H1 (cell line): Measurements from ENCODE around the gene DNTT. TPM values are rescaled to one million over a fixed set of nuclear protein-coding genes. Genes with fewer than 3 reads are reported as not detected.

Experiments
- CTCF ChIA-PET: fragments of 300-600 bp; sonication (Branson Sonifier 250); formaldehyde crosslinking; loops from one replicate; lab custom pipeline; 2021; ENCODE audit not compliant: partially characterized antibody; lab: Charles Lee
- POLR2A ChIA-PET: fragments of 300-600 bp; sonication (Branson Sonifier 250); formaldehyde crosslinking; loops from one replicate; lab custom pipeline; 2021; ENCODE audit warnings: inconsistent platforms; ENCODE audit not compliant: partially characterized antibody; lab: Charles Lee
- DNase-seq, 2 experiments: peaks; one replicate each; pipeline versions ENCODE4 v3.0.0 to v3.0.0-alpha.2; 2010 to 2022; ENCODE audit warnings: low spot score in 2 of 2, low read depth in 1 of 2, mixed read lengths in 1 of 2
- FAIRE-seq: peaks from 2 replicates; lab custom pipeline; 2011; peaks lifted over from hg19 to GRCh38; lab: Jason Lieb, UNC
- H2AFZ ChIP-seq: 2 replicates; pipeline ENCODE4 v1.8.1; 2012; ENCODE audit warnings: low read length, inconsistent platforms
- H2AK5ac ChIP-seq: 2 replicates; pipeline ENCODE4 v1.6.1; 2013; ENCODE audit warnings: low read depth, low read length
- H2BK120ac ChIP-seq: replicated peaks from 2 replicates; pipeline ENCODE3; 2013; ENCODE audit warnings: low read depth, low read length, inconsistent platforms
- H2BK12ac ChIP-seq: 2 replicates; pipeline ENCODE4 v1.6.1; 2013; ENCODE audit warnings: low read depth, low read length
- H2BK15ac ChIP-seq: 2 replicates; pipeline ENCODE4 v1.6.1; 2013; ENCODE audit warnings: low read length
- H2BK20ac ChIP-seq: 2 replicates; pipeline ENCODE4 v1.6.1; 2013; ENCODE audit warnings: low read length
- H2BK5ac ChIP-seq: 2 replicates; pipeline ENCODE4 v1.6.1; 2013; ENCODE audit warnings: low read depth, low read length
- H3K14ac ChIP-seq: 2 replicates; pipeline ENCODE4 v1.6.1; 2013; ENCODE audit warnings: inconsistent platforms; ENCODE audit not compliant: insufficient read length
- H3K18ac ChIP-seq: 2 replicates; pipeline ENCODE4 v1.6.1; 2013; ENCODE audit warnings: low read length; ENCODE audit errors: extremely low read depth
- H3K23ac ChIP-seq: 2 replicates; pipeline ENCODE4 v1.6.1; 2013; ENCODE audit warnings: inconsistent platforms; ENCODE audit not compliant: insufficient read length
- H3K23me2 ChIP-seq: 2 replicates; pipeline ENCODE4 v1.6.1; 2013; ENCODE audit warnings: low read depth, low read length
- H3K27ac ChIP-seq: 2 replicates; pipeline ENCODE4 v1.6.1; 2011; ENCODE audit warnings: low read depth, low read length, inconsistent platforms
- H3K27me3 ChIP-seq, 4 experiments: replicated peaks in 1 of 4; 1 replicate in 1 of 4; 2 replicates in 3 of 4; pipeline versions ENCODE4 v1.6.1 to v1.8.1; 2011 to 2013; ENCODE audit warnings: low read length in 3 of 4, mild to moderate bottlenecking in 3 of 4, inconsistent platforms in 2 of 4, mixed read lengths in 2 of 4, moderate library complexity in 1 of 4; ENCODE audit not compliant: control insufficient read depth in 3 of 4, insufficient read depth in 3 of 4; ENCODE audit errors: extremely low read depth in 1 of 4
- H3K36me3 ChIP-seq, 4 experiments: 2 replicates each; pipeline versions ENCODE4 v1.6.1 to v1.8.1; 2011 to 2013; ENCODE audit warnings: mild to moderate bottlenecking in 4 of 4, low read length in 3 of 4, moderate library complexity in 2 of 4, control low read depth in 1 of 4, inconsistent platforms in 1 of 4; ENCODE audit not compliant: insufficient read depth in 4 of 4, control insufficient read depth in 2 of 4
- H3K4ac ChIP-seq: replicated peaks from 2 replicates; pipeline ENCODE3; 2013; ENCODE audit warnings: low read length, low read depth, mixed read lengths, inconsistent platforms; ENCODE audit not compliant: insufficient read length
- H3K4me1 ChIP-seq, 4 experiments: replicated peaks in 1 of 4; 1 replicate in 1 of 4; 2 replicates in 3 of 4; pipeline versions ENCODE4 v1.6.1 to v1.8.1; 2011 to 2013; ENCODE audit warnings: low read length in 3 of 4, inconsistent platforms in 2 of 4, mixed read lengths in 1 of 4; ENCODE audit not compliant: insufficient read depth in 4 of 4, control insufficient read depth in 3 of 4
- H3K4me2 ChIP-seq, 2 experiments: 2 replicates each; pipeline versions ENCODE4 v1.6.1 to v1.8.1; 2011 to 2013; ENCODE audit warnings: low read depth in 2 of 2, low read length in 2 of 2, control low read depth in 1 of 2, inconsistent platforms in 1 of 2, mild to moderate bottlenecking in 1 of 2; ENCODE audit not compliant: insufficient read depth in 1 of 2
- H3K4me3 ChIP-seq, 4 experiments: fragments of 200-600, 300-600 bp in 1 of 4; sonication (generic), shearing (Covaris generic), sonication (Bioruptor Twin) in 1 of 4; 2 replicates each; pipeline versions ENCODE4 v1.5.1 to v1.8.1; 2011 to 2016; ENCODE audit warnings: low read length in 4 of 4, low read depth in 3 of 4, control low read depth in 2 of 4, inconsistent platforms in 2 of 4, mild to moderate bottlenecking in 2 of 4, mixed read lengths in 1 of 4, moderate library complexity in 1 of 4; ENCODE audit not compliant: insufficient read depth in 2 of 4; ENCODE audit errors: extremely low read depth in 1 of 4
- H3K56ac ChIP-seq: replicated peaks from 2 replicates; pipeline ENCODE3; 2013; ENCODE audit warnings: low read depth, mild to moderate bottlenecking, mixed read lengths, low read length, inconsistent platforms; ENCODE audit not compliant: insufficient read length
- H3K79me1 ChIP-seq: 2 replicates; pipeline ENCODE4 v1.6.1; 2013; ENCODE audit warnings: low read depth, low read length, control low read depth
- H3K79me2 ChIP-seq, 2 experiments: 2 replicates each; pipeline versions ENCODE4 v1.6.1 to v1.8.1; 2012 to 2013; ENCODE audit warnings: low read length in 2 of 2, mild to moderate bottlenecking in 2 of 2, inconsistent platforms in 1 of 2; ENCODE audit not compliant: insufficient read depth in 2 of 2, control insufficient read depth in 1 of 2
- H3K9ac ChIP-seq, 4 experiments: replicated peaks in 1 of 4; 1 replicate in 1 of 4; 2 replicates in 3 of 4; pipeline versions ENCODE4 v1.6.1 to v1.8.1; 2011 to 2013; ENCODE audit warnings: low read depth in 3 of 4, low read length in 3 of 4, control low read depth in 2 of 4, mild to moderate bottlenecking in 2 of 4, moderate library complexity in 2 of 4, inconsistent platforms in 1 of 4; ENCODE audit errors: extremely low read depth in 1 of 4
- H3K9me3 ChIP-seq, 2 experiments: 2 replicates each; pipeline versions ENCODE4 v1.6.1 to v1.8.1; 2012 to 2013; ENCODE audit warnings: mild to moderate bottlenecking in 2 of 2, moderate library complexity in 2 of 2, control low read depth in 1 of 2, inconsistent platforms in 1 of 2, low read depth in 1 of 2, low read length in 1 of 2, mixed read lengths in 1 of 2; ENCODE audit not compliant: insufficient read depth in 2 of 2
- H4K20me1 ChIP-seq, 2 experiments: replicated peaks in 1 of 2; 2 replicates each; pipeline versions ENCODE3 to v1.8.1; 2011 to 2013; ENCODE audit warnings: inconsistent platforms in 2 of 2, low read length in 2 of 2, mild to moderate bottlenecking in 1 of 2; ENCODE audit not compliant: insufficient read depth in 2 of 2, control insufficient read depth in 1 of 2
- H4K5ac ChIP-seq: 2 replicates; pipeline ENCODE4 v1.6.1; 2013; ENCODE audit warnings: low read length, low read depth, mixed read lengths, inconsistent platforms; ENCODE audit not compliant: insufficient read length
- H4K8ac ChIP-seq: 2 replicates; pipeline ENCODE4 v1.8.0; 2013; ENCODE audit warnings: mild to moderate bottlenecking, moderate library complexity, low read length, inconsistent platforms; ENCODE audit not compliant: insufficient read depth; ENCODE audit errors: extremely low read depth
- H4K91ac ChIP-seq: replicated peaks from 2 replicates; pipeline ENCODE3; 2013; ENCODE audit warnings: low read length, mixed read lengths, inconsistent platforms; ENCODE audit not compliant: insufficient read length
- ATF2 ChIP-seq: IDR thresholded peaks from 2 replicates; pipeline ENCODE4 v1.6.1; 2012; ENCODE audit warnings: low read length, inconsistent platforms
- ATF3 ChIP-seq: IDR thresholded peaks from 2 replicates; pipeline ENCODE4 v1.6.1; 2011; ENCODE audit warnings: low read depth, mild to moderate bottlenecking, low read length; ENCODE audit not compliant: insufficient read depth
- GABPA ChIP-seq: IDR thresholded peaks from 2 replicates; pipeline ENCODE4 v1.6.1; 2011; ENCODE audit warnings: mild to moderate bottlenecking, low read length, moderate library complexity, borderline replicate concordance; ENCODE audit not compliant: insufficient read depth
- HDAC6 ChIP-seq: IDR thresholded peaks from one replicate; pipeline ENCODE4 v1.7.1; 2012; ENCODE audit warnings: low read depth, mild to moderate bottlenecking, inconsistent platforms, low read length, moderate library complexity
- JUN ChIP-seq: IDR thresholded peaks from 2 replicates; pipeline ENCODE4 v1.6.1; 2011; ENCODE audit warnings: low read depth, mild to moderate bottlenecking, improper control_type of control experiment, low read length
- JUND ChIP-seq: IDR thresholded peaks from 2 replicates; pipeline ENCODE4 v1.6.1; 2011; ENCODE audit warnings: mild to moderate bottlenecking, improper control_type of control experiment, low read length
- RBBP5 ChIP-seq: IDR thresholded peaks from 2 replicates; pipeline ENCODE4 v1.7.1; 2012; ENCODE audit warnings: low read depth, mild to moderate bottlenecking, inconsistent platforms, low read length, moderate library complexity, borderline replicate concordance
- RXRA ChIP-seq: IDR thresholded peaks from 2 replicates; pipeline ENCODE4 v1.6.1; 2011; ENCODE audit warnings: low read depth, mild to moderate bottlenecking, low read length, moderate library complexity; ENCODE audit not compliant: insufficient read depth
- SAP30 ChIP-seq: fragments of 300-600 bp; sonication (generic); IDR thresholded peaks from 2 replicates; pipeline ENCODE4 v1.7.1; 2012; ENCODE audit warnings: low read length, moderate library complexity, mild to moderate bottlenecking, inconsistent platforms; ENCODE audit not compliant: insufficient read depth, insufficient replicate concordance
- SIRT6 ChIP-seq: IDR thresholded peaks from one replicate; pipeline ENCODE4 v1.7.1; 2012; ENCODE audit warnings: low read length, inconsistent platforms
- TAF7 ChIP-seq: optimal IDR thresholded peaks from 2 replicates; pipeline ENCODE3; 2011; ENCODE audit warnings: low read depth, mild to moderate bottlenecking, inconsistent platforms, low read length, moderate library complexity, borderline replicate concordance
- TCF12 ChIP-seq: IDR thresholded peaks from 2 replicates; pipeline ENCODE4 v1.6.1; 2011; ENCODE audit warnings: low read depth, mild to moderate bottlenecking, low read length
- WGBS, 2 experiments: shearing (Covaris generic) in 1 of 2; methylation state at CpG; one replicate each; pipeline versions ENCODE4 v1.1.6 to v1.1.7; 2013 to 2015; ENCODE audit warnings: low lambda C conversion rate in 2 of 2, mixed read lengths in 2 of 2, inconsistent platforms in 1 of 2, low coverage in 1 of 2, missing lambda C conversion rate in 1 of 2; ENCODE audit not compliant: insufficient replicate concordance in 2 of 2, insufficient coverage in 1 of 2, insufficient read length in 1 of 2; ENCODE audit errors: extremely low coverage in 1 of 2, missing lambda C conversion rate in 1 of 2; 5-methylcytosine and 5-hydroxymethylcytosine counted together
- polyA plus RNA-seq, 7 experiments: library from polyadenylated mRNA; depleted of rRNA in 3 of 7; stranded (reverse) in 5 of 7; unstranded in 2 of 7; fragments of >200 nt in 5 of 7; fragments of 200-250 nt in 2 of 7; gene quantifications; 1 replicate in 5 of 7; 2 replicates in 1 of 7; 4 replicates in 1 of 7; pipeline versions ENCODE4 v1.2.1 to v1.2.3, GENCODE V29; 2011 to 2013; ENCODE audit warnings: missing spikeins in 2 of 7, mixed read lengths in 2 of 7
- total RNA-seq: library from RNA; stranded (reverse); fragmentation: NEBNext Ultra II Directional; extraction: Animal tissue kit (Norgen Biotek cat#: 25700); gene quantifications from 2 replicates; pipeline ENCODE4 v1.2.1, GENCODE V29; 2021

DNTT gene
- total and polyA plus RNA-seq, 2 of the 8 experiments (the other 6 are each of a cell fraction or from before 2014, with no cell fraction given): not detected

- Histone ChIP-seq H3K14ac (no peak overlapping the region), H3K4me3 (no peak overlapping the region), H4K5ac (no peak overlapping the region), H3K4me2 (no peak overlapping the region), H3K9me3 (no peaks in the 10 kb centered on the region), H3K23me2 (no peaks in the 10 kb centered on the region), H3K9ac (no peak overlapping the region), H2BK20ac (no peak overlapping the region), H4K8ac (no peak overlapping the region), H3K4ac (no peak overlapping the region), H2AK5ac (no peak overlapping the region), H2BK120ac (no peak overlapping the region), H4K91ac (no peak overlapping the region), H3K79me1 (no peaks in the 10 kb centered on the region), H2BK15ac (no peak overlapping the region), H3K4me1 (no peaks in the 10 kb centered on the region), H2BK12ac (no peak overlapping the region), H3K79me2 (no peaks in the 10 kb centered on the region), H3K23ac (no peak overlapping the region), H3K27me3 (no peaks in the 10 kb centered on the region; a peak in 2 of 7 replicates), H3K36me3 (no peaks in the 10 kb centered on the region), H2BK5ac (no peak overlapping the region), H4K20me1 (no peaks in the 10 kb centered on the region), H3K27ac (no peak overlapping the region), H2AFZ (no peak overlapping the region), H3K18ac (no peak overlapping the region), H3K56ac (no peak overlapping the region)
- WGBS, 2 experiments: 82% methylated on average over 3 of the region's 3 CpGs; no CpG with 5 or more reads in 1 of the 2 experiments
- POLR2A ChIA-PET: interaction anchor here (0.8 to 1.1 kb wide), 2 partner anchors 10 to 26 kb away, joined by 3 to 4 read pairs; no protein-coding TSS in a partner anchor
- DNase-seq (no peak), FAIRE-seq (no peak)
- CTCF ChIA-PET: interaction anchor here (0.9 to 5.2 kb wide), 4 partner anchors 23 to 71 kb away, joined by 3 to 25 read pairs (median 12); no protein-coding TSS in a partner anchor
- TF ChIP-seq TCF12 (no peak), RBBP5 (no peak), JUND (no peak), JUN (no peak), SAP30 (no peak), ATF3 (no peak), HDAC6 (no peak), TAF7 (no peak), GABPA (no peak), RXRA (no peak), SIRT6 (no peak), ATF2 (no peak)
Observed at GRCh38 chr10:96298362-96298761, 5.9 kb upstream of the DNTT start.
